ENCODE data around the gene ELK3.

ELK3 gene

DNA sequence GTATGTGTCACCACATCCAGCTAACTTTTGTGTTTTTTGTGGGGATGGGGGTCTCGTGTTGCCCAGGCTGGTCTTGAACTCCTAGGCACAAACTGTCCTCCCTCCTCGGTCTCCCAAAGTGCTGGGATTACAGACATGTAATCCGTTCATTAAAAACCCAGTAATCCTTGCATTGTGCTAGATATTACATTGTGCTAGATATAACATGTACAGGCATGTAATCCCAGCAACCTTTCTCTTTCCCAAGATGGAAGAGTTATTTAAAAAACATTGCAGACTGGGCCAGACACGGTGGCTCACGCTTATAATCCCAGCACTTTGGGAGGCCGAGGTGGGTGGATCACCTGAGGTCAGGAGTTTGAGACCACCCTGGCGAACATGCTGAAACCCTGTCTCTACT, 19.7 kb downstream of the ELK3 start:
- no peak for DNase-seq

GRCh38 chr12:96215919-96216273, 21.7 kb downstream of the ELK3 start:
- DNase-seq: no peak

GRCh38 chr12:96218989-96219678, 25.0 kb downstream of the ELK3 start:
- no peak for DNase-seq

GRCh38 chr12:96219700-96220206, 25.6 kb downstream of the ELK3 start:
- no peak for DNase-seq

DNA sequence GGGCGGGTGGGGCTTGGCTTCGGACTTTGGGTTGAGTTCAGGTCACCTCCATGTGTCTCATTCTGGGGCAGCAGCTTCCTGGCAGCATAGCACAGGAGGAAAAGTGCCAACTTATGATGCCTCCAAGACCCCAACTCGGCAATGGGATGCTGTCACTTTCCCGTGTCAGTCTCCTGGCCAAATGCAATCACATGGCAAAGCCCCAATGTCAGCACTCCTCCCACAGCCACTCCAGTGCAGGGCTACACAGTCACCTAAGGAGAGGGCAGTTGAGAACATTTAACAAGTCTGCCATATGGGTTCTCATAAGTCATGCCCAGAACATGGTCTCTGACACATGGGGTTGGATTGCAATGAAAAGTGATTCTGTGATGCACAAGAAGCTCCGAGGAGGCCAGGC, 26.7 kb downstream of the ELK3 start:
- DNase-seq: no peak

- no peak for DNase-seq
Measured at GRCh38 chr12:96221391-96221790, 27.2 kb downstream of the ELK3 start.

GRCh38 chr12:96223411-96224218, 29.4 kb downstream of the ELK3 start:
- DNase-seq: no peak

DNA sequence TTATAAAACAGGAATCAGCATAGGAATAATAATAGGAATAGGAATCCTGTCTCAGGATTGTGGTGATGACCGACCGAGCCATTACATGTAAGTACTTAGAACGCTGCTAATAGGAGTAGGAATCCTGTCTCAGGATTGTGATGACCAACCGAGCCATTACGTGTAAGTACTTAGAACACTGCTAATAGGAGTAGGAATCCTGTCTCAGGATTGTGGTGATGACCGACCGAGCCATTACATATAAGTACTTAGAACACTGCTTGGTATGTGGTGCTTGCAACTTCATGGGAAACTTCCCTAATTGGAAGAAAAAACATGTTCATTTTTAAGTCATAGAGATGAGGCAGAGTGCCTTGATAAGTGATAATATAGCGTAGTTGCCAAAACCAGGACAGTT, 30.0 kb downstream of the ELK3 start:
- no peak for DNase-seq

DNA sequence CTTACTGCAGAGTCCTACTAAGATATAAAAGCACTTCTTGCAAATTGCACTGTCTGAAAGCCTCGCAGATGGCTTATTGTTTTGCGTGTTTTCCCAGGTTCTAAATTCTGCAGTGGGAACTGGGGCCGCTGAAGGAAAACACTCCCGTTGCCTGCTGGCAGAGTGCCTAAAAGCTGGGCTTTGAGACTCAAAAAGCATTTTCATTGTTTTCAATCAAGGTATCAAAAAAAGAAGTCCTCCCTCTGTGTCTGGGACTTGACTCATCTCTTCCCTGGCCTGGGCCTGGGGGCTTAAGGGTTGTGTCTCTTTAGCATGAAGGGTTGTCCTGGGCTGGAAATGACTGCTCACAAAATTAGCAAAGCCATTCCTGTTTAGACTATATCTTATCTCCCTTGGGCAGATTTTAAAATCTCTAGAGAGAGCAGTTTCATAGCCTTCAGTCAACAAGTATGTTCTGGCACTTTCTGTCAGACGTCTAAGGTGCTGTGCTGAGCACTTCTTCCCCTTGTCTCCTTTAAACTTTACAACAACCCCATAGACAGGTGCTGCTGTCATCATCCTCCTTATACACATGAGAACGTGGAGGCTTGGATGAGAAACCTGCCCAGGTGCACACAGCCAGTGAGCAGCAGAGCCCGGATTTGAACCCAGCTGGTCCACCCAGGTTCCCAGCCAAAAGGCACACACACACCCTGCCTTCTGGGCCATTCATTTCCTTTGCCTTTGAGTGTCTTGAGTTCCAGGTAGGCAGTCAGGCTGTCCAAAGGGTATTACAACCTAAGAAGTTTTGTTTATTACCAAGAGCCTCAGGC, 31.1 kb downstream of the ELK3 start:
- no peak for DNase-seq

GRCh38 chr12:96225994-96226399, 31.8 kb downstream of the ELK3 start:
- no peak for DNase-seq

DNA sequence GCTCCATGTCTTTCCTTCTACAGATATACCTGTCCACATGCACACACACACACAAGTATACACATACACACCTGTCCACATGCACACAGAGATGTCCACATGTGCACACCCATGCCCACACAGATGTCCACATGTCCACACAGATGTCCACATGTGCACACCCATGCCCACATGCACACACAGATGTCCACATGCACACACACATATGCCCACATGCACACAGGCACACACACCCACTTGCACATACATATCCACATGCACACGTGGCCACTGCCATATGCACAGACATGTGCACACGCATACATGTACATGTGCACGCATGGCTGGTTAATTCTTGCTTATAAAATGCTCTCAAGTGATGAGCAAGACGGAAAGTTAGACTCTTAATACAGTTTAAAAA, 32.2 kb downstream of the ELK3 start:
- no peak for DNase-seq

DNA sequence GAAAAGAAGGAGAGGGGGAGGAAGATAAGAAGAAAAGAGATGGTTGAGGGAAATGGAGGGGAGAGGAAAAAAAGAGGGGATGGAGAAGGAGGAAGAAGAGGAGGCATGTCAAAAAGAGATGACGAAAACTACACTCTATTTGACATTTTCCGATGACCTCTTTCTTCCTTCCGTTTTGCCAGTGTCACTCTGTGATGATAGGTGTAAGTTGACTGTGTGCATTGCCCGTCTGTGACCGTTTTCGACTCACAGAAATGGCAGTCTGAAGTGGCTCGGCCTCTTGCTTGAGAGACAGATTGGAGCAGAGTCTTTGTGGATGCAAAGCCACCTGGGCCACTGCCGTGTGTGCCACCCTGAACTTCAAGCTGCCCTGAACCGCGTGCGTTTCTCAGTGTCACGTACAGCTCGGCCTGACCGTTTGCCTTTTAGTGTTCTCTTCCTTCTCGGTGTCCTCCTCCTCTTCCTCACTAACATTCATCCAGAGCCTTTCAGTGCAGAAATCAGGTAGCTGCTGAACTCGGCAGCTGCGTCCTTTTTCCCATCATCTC, 32.7 kb downstream of the ELK3 start:
- no peak for DNase-seq

DNA sequence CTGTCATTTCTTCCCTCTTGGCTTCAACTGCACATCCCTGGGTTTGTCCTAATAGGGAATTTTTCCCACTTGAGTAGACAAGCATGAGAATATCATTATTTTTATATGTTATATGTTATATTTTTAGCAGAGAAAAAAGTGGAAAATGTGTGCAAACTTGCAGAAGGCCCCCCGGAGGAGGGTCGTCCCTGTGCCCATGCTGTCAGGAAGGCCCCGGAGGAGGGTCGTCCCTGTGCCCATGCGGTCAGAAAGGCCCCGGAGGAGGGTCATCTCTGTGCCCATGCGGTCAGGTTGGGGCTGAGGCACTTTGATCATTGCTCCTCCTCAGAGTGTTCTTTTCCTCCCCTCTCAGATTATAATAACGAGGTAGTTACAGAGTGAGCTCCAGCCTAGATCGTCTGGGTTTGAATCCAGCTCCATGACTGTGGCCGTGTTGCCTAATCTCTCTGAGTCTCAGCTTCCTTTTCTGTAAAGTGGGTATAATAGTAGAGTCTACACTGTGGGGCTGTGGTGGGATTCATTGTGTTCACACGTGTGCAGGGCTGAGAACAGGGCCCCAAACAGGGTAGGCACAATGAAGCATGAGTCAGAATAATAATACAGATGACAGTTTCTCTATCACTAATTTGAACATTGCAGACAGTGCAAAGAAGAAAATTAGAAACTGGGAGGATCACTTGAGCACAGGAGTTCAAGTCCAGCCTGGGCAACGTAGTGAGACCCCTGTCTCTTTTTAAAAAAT, 33.4 kb downstream of the ELK3 start:
- DNase-seq: no peak

- no peak for DNase-seq
Measured at GRCh38 chr12:96228566-96229248, 34.5 kb downstream of the ELK3 start.

- no peak for DNase-seq
Measured at GRCh38 chr12:96230646-96231045, 36.5 kb downstream of the ELK3 start.

DNA sequence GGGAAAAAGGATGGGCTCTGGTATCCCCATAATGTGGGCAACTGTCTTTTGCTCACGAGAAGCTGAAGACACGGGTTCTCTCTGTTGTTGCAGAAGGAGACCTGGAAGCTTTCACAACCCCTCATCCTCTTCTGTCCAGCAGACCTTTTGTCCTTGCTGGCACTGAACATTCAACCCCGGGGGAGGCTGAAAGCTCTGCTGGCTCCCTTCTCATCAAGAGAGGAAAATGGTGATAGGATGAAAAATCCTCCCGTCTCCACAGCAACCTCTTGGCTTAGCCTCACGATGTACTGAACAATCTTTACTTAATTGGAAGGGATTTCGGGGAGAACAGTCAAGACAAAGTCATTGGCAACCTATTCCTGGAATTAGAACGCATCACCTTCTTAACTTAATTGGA, 39.0 kb downstream of the ELK3 start:
- no peak for DNase-seq

- no peak for DNase-seq
Measured at GRCh38 chr12:96233939-96234461, 39.8 kb downstream of the ELK3 start.

DNA sequence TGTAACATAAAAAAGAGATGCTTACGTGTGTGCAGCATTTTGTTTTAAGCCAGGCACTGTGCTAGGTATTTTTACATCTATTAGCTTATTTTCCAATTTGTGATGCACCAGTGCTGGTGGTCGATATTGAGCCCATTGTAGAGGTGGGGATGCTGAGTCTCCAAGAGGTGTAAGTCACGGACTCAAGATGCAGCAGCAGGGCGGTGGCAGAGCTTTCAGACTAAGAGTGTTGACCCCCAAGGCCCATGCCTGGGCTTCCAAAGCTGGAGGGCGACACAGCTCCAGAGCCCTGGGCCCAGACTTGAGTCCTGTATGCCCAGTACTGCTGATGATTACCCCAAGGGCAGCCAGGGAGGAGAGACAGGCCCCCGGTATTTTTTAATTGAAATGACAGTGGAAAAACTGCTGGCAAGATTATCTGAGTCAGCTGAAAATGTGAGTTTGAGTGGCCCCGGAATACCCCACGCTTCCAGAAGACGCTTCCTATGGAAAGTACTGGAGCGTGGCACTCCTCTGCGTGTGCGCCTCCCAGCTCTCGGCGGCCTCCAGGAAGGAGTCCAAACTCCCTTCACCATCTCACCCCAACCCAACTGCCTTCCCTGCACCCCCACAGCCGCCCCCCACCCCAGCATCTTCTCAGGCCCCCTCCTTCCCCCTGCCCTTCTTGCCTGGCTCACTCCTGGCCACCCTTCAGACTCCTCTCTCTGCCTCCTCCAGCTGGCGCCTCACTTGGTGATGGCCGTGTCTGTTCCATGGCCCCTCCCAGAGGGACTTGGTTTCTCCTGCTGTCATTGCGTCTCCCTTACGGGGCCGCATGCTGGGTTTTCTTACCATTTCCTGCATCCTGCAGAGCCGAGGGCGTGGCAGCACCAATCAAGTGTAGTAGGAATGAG, 40.7 kb downstream of the ELK3 start:
- DNase-seq: no peak

DNA sequence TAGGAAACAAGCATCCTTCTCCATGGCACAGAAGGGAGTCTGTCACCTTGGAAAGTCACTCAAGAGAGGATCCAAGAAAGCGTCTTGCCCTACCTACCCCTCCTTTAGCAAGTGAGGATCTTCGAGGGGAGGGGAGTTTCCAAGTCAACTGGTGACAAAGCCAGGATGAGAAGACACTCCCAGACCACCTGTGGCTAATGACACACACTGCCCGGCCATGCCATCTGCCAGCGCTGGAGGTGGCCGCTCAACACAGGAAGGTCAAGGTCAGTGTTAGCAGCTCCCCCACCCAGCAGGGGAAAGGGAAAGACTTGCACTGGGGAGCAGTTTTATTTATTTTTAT, 41.3 kb downstream of the ELK3 start:
- no peak for DNase-seq

DNA sequence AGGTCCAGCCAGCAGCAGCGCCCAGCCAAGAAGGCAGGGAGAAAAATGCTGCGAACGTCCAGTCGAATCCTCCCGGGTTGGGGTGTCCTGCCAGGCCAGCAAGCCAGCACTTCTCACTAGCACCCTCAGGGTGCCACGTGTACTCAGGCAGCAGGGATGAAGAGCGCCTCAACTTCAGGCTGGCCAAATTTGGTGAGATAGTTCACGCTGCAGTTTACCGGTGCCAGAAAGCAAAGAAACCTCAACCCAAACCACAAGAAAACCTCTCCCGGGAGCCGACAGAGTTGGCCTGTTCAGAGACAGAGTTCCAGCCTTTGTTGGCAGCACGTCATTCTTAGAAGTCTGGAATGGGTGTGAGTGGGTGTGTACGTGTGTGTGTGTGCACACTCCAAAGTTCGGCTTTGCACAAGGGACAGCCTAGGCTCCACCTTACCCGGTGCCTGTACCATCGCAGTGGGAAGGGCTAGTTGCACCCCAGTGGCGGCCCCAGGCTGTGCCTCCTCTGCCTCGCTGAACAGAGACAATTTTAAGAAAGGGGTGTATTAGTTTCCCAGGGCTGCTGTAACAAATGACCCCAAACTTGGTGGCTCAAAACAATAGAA, 42.1 kb downstream of the ELK3 start:
- DNase-seq: no peak

Data from activated CD4-positive, CD25-positive, alpha-beta regulatory T cell treated with anti-CD3 and anti-CD28 coated beads, Interleukin-2, amount 50 U/mL, for 72 hours (primary cell).